Gastroesophageal sphincter (tissue), 4 donors: ENCODE results near the gene CLEC2B. TPM values are rescaled to one million over a fixed set of nuclear protein-coding genes. Genes with fewer than 3 reads are reported as not detected.

Source experiments
- ATAC-seq: fragments of 150-250 bp; one replicate; pipeline ENCODE4 v1.9.1; 2016; ENCODE audit warnings: mild to moderate bottlenecking, moderate library complexity
- H3K27ac ChIP-seq, 4 donors: fragments of 200-600 bp; sonication (generic) in 3 of 4; 1 replicate in 3 of 4; 2 replicates in 1 of 4; pipeline ENCODE4 v1.5.1; 2016 to 2019
- H3K27me3 ChIP-seq: fragments of 200-600 bp; sonication (generic); one replicate; pipeline ENCODE4 v1.5.1; 2019
- H3K36me3 ChIP-seq, 2 donors: fragments of 200-600 bp; sonication (generic); one replicate each; pipeline ENCODE4 v1.5.1; 2019; ENCODE audit warnings: control low read depth in 1 of 2
- H3K4me1 ChIP-seq, 3 donors: fragments of 200-600 bp; sonication (generic); 1 replicate in 2 of 3; 2 replicates in 1 of 3; pipeline ENCODE4 v1.5.1; 2016 to 2019; ENCODE audit warnings: control low read depth in 2 of 3
- H3K4me3 ChIP-seq, 2 donors: fragments of 200-600 bp; sonication (generic); one replicate each; pipeline ENCODE4 v1.5.1; 2019; ENCODE audit warnings: mild to moderate bottlenecking in 1 of 2, moderate library complexity in 1 of 2
- H3K9me3 ChIP-seq, 3 donors: fragments of 200-600 bp; sonication (generic); one replicate each; pipeline ENCODE4 v1.5.1; 2017 to 2019; ENCODE audit warnings: control low read depth in 2 of 3
- EP300 ChIP-seq: sonication (generic); formaldehyde crosslinking; IDR thresholded peaks from one replicate; pipeline ENCODE4 v1.6.1; 2017; ENCODE audit warnings: antibody characterized with exemption, mild to moderate bottlenecking
- POLR2A ChIP-seq, 2 donors: fragments of 450-650 bp; IDR thresholded peaks; one replicate each; pipeline ENCODE4 v1.6.1; 2017; ENCODE audit warnings: antibody characterized with exemption in 2 of 2, mild to moderate bottlenecking in 2 of 2, moderate library complexity in 1 of 2
- POLR2AphosphoS5 ChIP-seq: sonication (generic); formaldehyde crosslinking; IDR thresholded peaks from one replicate; pipeline ENCODE4 v1.6.1; 2017; ENCODE audit warnings: antibody characterized with exemption
- WGBS, 2 donors: methylation state at CpG; one replicate each; pipeline ENCODE4 v1.1.5; 2018; ENCODE audit warnings: low coverage in 1 of 2; 5-methylcytosine and 5-hydroxymethylcytosine counted together
- total RNA-seq, 4 donors: library from RNA; depleted of rRNA; stranded (reverse); fragments of >200 nt; gene quantifications; one replicate each; pipeline ENCODE4 v1.1.0, GENCODE V29; 2016
- TF ChIP-seq, protein P1 (sequence below), 4 experiments: fragments of 200-600 bp in 2 of 4; fragments of 450-650 bp in 2 of 4; sonication (generic) in 1 of 4; IDR thresholded peaks; one replicate each; pipeline ENCODE4 v1.5.1; 2017 to 2019; ENCODE audit warnings: antibody characterized with exemption in 4 of 4, mild to moderate bottlenecking in 2 of 4, moderate library complexity in 2 of 4

Gene CLEC2B
- total RNA-seq, 4 donors from 2014 or later: 3.4 to 16.7 (median 8.9) TPM

DNA sequence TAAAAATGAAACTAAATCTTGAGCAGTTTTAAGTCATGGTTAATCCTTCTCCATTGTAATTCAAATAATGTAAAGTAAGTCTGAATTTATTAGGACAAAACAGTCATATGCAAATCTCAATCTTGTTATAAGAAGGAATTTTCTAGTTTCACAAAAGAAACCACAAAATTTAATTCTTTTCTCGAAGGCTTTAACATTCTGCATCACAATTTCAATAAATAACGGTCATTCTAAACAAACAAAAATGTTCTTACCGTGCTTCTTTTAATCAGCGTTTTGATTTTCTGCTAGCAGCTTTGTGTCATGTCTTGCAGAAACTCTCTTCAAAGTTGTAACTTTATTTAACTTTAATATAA lies 225 bp downstream of the CLEC2B start:
- Histone ChIP-seq H3K27ac (peak overlapping the region; percentile 52 to 76 (median 74)), H3K36me3 (no peaks in the 10 kb centered on the region), H3K9me3 (peaks cover 0 to 4% (median 0%) of the 10 kb centered on the region in 3 donors), H3K4me3 (peak overlapping the region; percentile 42 to 64), H3K4me1 (no peaks in the 10 kb centered on the region), H3K27me3 (no peaks in the 10 kb centered on the region)
- TF ChIP-seq EP300: no peak
- 43 to 50% methylated on average over 4 of the region's 4 CpGs for WGBS, 2 donors
- ATAC-seq: no peak

DNA sequence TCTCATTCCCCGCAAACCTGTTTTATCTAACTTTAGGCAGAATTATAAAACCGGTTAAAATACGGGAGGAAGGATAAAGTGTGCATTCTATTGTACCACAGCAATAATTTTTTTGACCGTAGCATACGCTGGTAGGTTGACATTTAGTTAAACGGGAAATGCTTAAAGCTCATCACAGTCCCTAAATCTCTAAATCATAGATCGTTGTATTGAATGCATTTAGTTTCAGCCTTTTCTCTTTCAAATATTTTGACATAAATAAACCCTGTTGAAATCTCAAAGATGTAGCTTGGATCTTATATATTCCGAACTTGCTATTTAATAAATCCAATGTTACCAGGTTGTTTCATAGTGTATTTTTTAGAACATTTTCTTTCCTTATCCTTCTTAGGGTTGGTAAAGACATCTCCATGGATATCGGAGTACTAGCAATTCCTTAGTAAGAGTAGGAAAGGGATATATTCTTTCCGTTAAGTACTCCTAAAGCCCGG lies 798 bp downstream of the CLEC2B start:
- no peaks in the 10 kb centered on the region for H3K27me3 ChIP-seq
- ATAC-seq: no peak
- no peaks in the 10 kb centered on the region for H3K36me3 ChIP-seq
- 56 to 65% methylated on average over 11 of the region's 11 CpGs for WGBS, 2 donors
- H3K27ac ChIP-seq: peak overlapping the region; percentile 52 to 76 (median 74)
- peaks cover 0 to 9% (median 0%) of the 10 kb centered on the region in 3 donors for H3K9me3 ChIP-seq
- TF ChIP-seq EP300 (no peak), POLR2A (IDR thresholded peaks at IDR 0.05) (no peak), POLR2AphosphoS5 (no peak)
- TF ChIP-seq, protein P1, sequence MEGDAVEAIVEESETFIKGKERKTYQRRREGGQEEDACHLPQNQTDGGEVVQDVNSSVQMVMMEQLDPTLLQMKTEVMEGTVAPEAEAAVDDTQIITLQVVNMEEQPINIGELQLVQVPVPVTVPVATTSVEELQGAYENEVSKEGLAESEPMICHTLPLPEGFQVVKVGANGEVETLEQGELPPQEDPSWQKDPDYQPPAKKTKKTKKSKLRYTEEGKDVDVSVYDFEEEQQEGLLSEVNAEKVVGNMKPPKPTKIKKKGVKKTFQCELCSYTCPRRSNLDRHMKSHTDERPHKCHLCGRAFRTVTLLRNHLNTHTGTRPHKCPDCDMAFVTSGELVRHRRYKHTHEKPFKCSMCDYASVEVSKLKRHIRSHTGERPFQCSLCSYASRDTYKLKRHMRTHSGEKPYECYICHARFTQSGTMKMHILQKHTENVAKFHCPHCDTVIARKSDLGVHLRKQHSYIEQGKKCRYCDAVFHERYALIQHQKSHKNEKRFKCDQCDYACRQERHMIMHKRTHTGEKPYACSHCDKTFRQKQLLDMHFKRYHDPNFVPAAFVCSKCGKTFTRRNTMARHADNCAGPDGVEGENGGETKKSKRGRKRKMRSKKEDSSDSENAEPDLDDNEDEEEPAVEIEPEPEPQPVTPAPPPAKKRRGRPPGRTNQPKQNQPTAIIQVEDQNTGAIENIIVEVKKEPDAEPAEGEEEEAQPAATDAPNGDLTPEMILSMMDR (IDR thresholded peaks at IDR 0.05): no peak
- peak overlapping the region; percentile 42 to 64 for H3K4me3 ChIP-seq
- no peaks in the 10 kb centered on the region for H3K4me1 ChIP-seq

DNA sequence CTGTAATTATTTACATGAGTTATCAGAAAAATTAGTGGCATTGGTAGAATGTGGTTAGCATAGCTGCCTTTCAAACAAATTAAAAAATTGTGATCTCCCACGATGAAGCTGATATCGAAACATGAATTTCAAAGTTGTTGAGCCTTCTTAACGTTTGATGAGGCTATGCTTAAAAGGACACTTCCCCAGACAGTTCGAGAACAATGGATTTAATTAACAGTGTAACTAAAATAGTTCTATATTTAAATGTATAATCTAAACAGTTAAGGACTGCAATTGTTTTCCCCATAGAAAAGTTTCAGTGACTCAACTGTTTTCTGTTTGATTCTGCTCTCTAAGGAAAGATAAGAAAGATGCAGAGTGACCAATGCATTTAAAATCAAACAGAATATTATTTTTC lies 1.6 kb downstream of the CLEC2B start:
- Histone ChIP-seq H3K27me3 (no peaks in the 10 kb centered on the region), H3K4me3 (peak overlapping the region; percentile 24 to 42), H3K36me3 (no peaks in the 10 kb centered on the region), H3K27ac (peak overlapping the region in 3 of 4 donors; percentile 0 to 75 (median 9)), H3K4me1 (no peaks in the 10 kb centered on the region), H3K9me3 (peaks cover 0 to 17% (median 0%) of the 10 kb centered on the region in 3 donors)
- ATAC-seq: no peak
- 46 to 48% methylated on average over 4 of the region's 4 CpGs for WGBS, 2 donors
- TF ChIP-seq, protein P1 (IDR thresholded peaks at IDR 0.05): no peak
- TF ChIP-seq POLR2A (IDR thresholded peaks at IDR 0.05) (no peak), EP300 (no peak), POLR2AphosphoS5 (no peak)

DNA sequence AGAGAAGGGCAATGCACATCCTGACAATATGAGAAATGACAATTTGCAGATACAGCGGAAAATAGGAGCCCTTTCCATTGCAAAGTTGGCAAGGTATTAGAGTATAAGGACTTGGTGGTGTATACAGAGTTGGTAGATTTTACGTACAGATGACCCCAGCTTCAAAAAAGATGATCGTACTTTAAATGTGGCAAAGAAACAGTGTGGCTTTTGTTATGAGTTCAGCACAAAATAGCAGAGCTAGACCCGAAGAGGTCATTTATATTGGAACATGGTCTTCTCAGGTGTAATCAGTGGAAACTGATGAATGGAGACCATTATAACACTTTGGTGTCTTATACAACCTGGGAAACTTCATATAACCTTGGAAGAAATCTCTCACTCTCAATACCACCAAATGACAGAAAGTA lies 2.3 kb downstream of the CLEC2B start:
- Histone ChIP-seq H3K27ac (peak overlapping the region in 3 of 4 donors; percentile 0 to 75 (median 9)), H3K4me3 (peak overlapping the region; percentile 24 to 42), H3K36me3 (no peaks in the 10 kb centered on the region), H3K4me1 (no peaks in the 10 kb centered on the region), H3K9me3 (peaks cover 0 to 17% (median 0%) of the 10 kb centered on the region in 3 donors), H3K27me3 (no peaks in the 10 kb centered on the region)
- 40 to 61% methylated on average over 4 of the region's 4 CpGs for WGBS, 2 donors
- ATAC-seq: no peak
- TF ChIP-seq EP300: no peak
- TF ChIP-seq, protein P1 (IDR thresholded peaks at IDR 0.05): no peak
- no peak for TF ChIP-seq POLR2AphosphoS5
- no peak for TF ChIP-seq POLR2A (IDR thresholded peaks at IDR 0.05)

DNA sequence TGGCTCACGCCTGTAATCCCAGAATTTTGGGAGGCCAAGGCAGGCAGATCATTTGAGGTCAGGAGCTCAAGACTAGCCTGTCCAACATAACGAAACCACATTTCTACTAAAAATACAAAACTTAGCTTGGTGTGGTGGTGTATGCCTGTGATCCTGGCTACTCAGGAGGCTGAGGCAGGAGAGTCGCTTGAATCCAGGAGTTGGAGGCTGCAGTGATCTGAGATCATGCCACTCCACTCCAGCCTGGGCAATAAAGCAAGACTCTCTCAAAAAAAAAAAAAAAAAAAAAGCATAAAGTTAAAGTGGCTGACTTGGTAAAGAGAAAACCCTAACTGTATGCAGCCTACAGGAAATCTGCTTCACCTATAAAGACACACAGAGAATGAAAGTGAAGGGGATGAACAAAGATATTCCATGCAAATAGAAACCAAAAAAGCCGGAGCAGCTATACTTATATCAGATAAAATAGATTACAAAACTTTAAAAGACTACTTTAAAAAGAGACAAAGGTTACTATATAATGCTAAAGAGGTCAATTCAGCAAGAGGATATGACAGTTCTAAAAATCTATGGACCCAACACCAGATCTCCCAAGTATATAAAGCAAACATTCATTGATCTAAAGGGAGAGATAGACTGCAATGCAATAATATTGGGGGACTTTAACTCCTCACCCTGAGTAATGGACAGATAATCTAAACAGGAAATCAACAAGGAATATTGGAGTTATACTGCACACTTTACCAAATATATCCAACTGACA lies 4.1 kb downstream of the CLEC2B start:
- H3K36me3 ChIP-seq: no peaks in the 10 kb centered on the region
- H3K9me3 ChIP-seq: peaks cover 0 to 17% (median 0%) of the 10 kb centered on the region in 3 donors
- TF ChIP-seq POLR2AphosphoS5: no peak
- TF ChIP-seq, protein P1 (IDR thresholded peaks at IDR 0.05): no peak
- TF ChIP-seq EP300: no peak
- no peak for TF ChIP-seq POLR2A (IDR thresholded peaks at IDR 0.05)
- no peaks in the 10 kb centered on the region for H3K4me1 ChIP-seq
- H3K4me3 ChIP-seq: peak overlapping the region in 1 of 2 donors; percentile 18
- H3K27ac ChIP-seq: peak overlapping the region in 1 of 4 donors; percentile 0
- WGBS, 2 donors: 63 to 78% methylated on average over 1 to 4 of the region's 4 CpGs
- no peaks in the 10 kb centered on the region for H3K27me3 ChIP-seq
- no peak for ATAC-seq
